ENCODE data around the gene SNRPA. TPM values are rescaled to one million over a fixed set of nuclear protein-coding genes. Genes with fewer than 3 reads are reported as not detected.

SNRPA gene
- total and polyA plus RNA-seq, 2 of the 4 experiments (the other 2 are of a cell fraction): 30.3 to 81.3 TPM

DNA sequence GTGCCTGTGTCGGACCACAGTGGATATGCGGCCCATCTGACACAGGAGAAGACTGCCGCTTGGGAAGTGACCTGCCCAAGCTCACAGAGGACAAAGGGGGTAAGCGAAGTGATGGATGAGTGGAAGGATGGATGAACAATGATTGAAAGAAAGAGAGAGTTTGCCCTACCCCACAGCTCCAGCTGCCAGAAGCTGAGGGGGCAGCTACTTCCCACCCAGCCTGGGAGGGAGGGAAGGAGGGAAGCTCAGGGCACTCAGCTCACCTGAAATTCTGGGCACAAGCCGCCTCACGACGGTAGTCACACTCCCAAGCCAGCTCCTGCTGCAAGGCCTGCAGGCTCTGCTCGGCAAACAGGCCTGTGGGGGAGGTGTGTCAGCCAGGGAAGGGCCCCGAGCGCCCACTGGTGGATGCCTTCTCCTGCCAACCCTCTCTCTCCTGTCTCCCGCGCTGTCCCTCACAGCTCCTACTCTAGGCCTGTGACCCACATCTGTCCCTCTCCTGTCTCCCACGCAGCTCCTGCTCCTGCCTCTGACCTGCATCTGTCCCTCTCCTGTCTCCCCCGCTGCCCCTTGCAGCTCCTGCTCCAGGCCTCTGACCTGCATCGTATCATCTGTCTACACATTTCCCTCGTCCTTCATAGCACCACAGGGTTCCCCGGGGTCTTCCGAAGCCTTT lies 48.5 kb upstream of the SNRPA start:
- Histone ChIP-seq H3K9me1 (ENCODE audit: insufficient read depth, low read length) (peaks cover 11% of the 10 kb centered on the region; the same call in 1 of the 2 replicates), H3K4ac (ENCODE audit: low read depth, low read length) (no peak overlapping the region), H2BK120ac (ENCODE audit: low read depth, low read length) (no peak overlapping the region), H3K36me3 (ENCODE audit: control insufficient read depth, insufficient read depth, low read length) (peaks cover 63% of the 10 kb centered on the region), H3K23ac (ENCODE audit: low read depth, low read length) (no peak overlapping the region), H3K4me3 (ENCODE audit: insufficient read depth, low read depth, low read length) (no peak overlapping the region), H2BK15ac (ENCODE audit: low read depth, low read length) (no peak overlapping the region), H3K27ac (ENCODE audit: insufficient read depth, low read length) (no peak overlapping the region), H3K79me1 (ENCODE audit: low read depth in 1 of 2, low read length in 2 of 2) (0 out of 4 replicates have a peak, but pooled peaks cover 0 to 4% of the 10 kb centered on the region in 2 experiments), H4K5ac (ENCODE audit: low read depth, low read length) (no peak overlapping the region), H2BK20ac (ENCODE audit: low read depth, low read length) (no peak overlapping the region), H3K56ac (ENCODE audit: extremely low read depth, insufficient read depth, low read length) (no peak overlapping the region), H2AK5ac (ENCODE audit: low read depth, low read length) (no peak overlapping the region), H3K27me3 (ENCODE audit: control insufficient read depth, insufficient read depth, low read length) (no peaks in the 10 kb centered on the region), H4K20me1 (ENCODE audit: insufficient read depth, low read length) (no peaks in the 10 kb centered on the region), H4K91ac (ENCODE audit: insufficient read depth, low read depth, low read length) (no peak overlapping the region), H3K4me1 (ENCODE audit: control insufficient read depth, insufficient read depth, low read length) (no peaks in the 10 kb centered on the region), H3K9me3 (ENCODE audit: control insufficient read depth, insufficient read depth, low read length) (no peaks in the 10 kb centered on the region), H4K8ac (ENCODE audit: low read depth in 2 of 2, low read length in 2 of 2) (no peak overlapping the region), H3K14ac (replicated peaks; ENCODE audit: low read depth, low read length) (no peak overlapping the region), H2BK5ac (ENCODE audit: low read depth, low read length, poor library complexity, severe bottlenecking) (no peak overlapping the region), H2AK9ac (replicated peaks; ENCODE audit: low read depth, low read length, poor library complexity) (no peak overlapping the region), H3K18ac (ENCODE audit: low read depth, low read length) (no peak overlapping the region), H2AFZ (replicated peaks; ENCODE audit: low read length, poor library complexity) (no peak overlapping the region), H3K4me2 (ENCODE audit: low read depth, low read length) (no peak overlapping the region), H3K9ac (ENCODE audit: low read depth, low read length) (no peak overlapping the region; the same call in 1 of the 2 replicates)
- WGBS, 2 experiments (ENCODE audit: extremely low coverage in 2 of 2, insufficient read length in 1 of 2): 63% methylated on average over 11 of the region's 18 CpGs; no CpG with 5 or more reads in 1 of the 2 experiments
- DNase-seq (no peak), ATAC-seq (ENCODE audit: low read depth) (peak; percentile 86)
- intact Hi-C loops (cut with micrococcal nuclease): loop anchor here (1.0 kb wide), 1 partner anchor 39 kb away; no protein-coding TSS in a partner anchor
- POLR2A ChIA-PET (ENCODE audit: unreplicated experiment): interaction anchor here (0.5 kb wide), 1 partner anchor 745 kb away, joined by 8 read pairs; no protein-coding TSS in a partner anchor
- dilution Hi-C loops (cut with HindIII; ENCODE audit: low sequenced_read_pairs, unreplicated experiment): no loop called here
- TF ChIP-seq CEBPB (IDR thresholded peaks at IDR 0.05; ENCODE audit: low read depth, low read length) (no peak), MAZ (IDR thresholded peaks at IDR 0.05; ENCODE audit: borderline replicate concordance, low read depth, low read length) (no peak), RFX5 (IDR thresholded peaks at IDR 0.05; ENCODE audit: low read depth, low read length) (no peak), RAD21 (IDR thresholded peaks at IDR 0.05; ENCODE audit: low read length) (peak; percentile 51), SMC3 (IDR thresholded peaks at IDR 0.05; ENCODE audit: low read depth, low read length) (peak; percentile 41)
- TF ChIP-seq, protein P1, sequence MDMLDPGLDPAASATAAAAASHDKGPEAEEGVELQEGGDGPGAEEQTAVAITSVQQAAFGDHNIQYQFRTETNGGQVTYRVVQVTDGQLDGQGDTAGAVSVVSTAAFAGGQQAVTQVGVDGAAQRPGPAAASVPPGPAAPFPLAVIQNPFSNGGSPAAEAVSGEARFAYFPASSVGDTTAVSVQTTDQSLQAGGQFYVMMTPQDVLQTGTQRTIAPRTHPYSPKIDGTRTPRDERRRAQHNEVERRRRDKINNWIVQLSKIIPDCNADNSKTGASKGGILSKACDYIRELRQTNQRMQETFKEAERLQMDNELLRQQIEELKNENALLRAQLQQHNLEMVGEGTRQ (IDR thresholded peaks at IDR 0.05; ENCODE audit: low read depth, low read length): no peak
- TF ChIP-seq, protein P2, sequence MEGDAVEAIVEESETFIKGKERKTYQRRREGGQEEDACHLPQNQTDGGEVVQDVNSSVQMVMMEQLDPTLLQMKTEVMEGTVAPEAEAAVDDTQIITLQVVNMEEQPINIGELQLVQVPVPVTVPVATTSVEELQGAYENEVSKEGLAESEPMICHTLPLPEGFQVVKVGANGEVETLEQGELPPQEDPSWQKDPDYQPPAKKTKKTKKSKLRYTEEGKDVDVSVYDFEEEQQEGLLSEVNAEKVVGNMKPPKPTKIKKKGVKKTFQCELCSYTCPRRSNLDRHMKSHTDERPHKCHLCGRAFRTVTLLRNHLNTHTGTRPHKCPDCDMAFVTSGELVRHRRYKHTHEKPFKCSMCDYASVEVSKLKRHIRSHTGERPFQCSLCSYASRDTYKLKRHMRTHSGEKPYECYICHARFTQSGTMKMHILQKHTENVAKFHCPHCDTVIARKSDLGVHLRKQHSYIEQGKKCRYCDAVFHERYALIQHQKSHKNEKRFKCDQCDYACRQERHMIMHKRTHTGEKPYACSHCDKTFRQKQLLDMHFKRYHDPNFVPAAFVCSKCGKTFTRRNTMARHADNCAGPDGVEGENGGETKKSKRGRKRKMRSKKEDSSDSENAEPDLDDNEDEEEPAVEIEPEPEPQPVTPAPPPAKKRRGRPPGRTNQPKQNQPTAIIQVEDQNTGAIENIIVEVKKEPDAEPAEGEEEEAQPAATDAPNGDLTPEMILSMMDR (conservative IDR thresholded peaks at IDR 0.05; ENCODE audit: low read depth, low read length): peak; percentile 51
- in situ Hi-C loops (cut with MboI; ENCODE audit: low sequenced_read_pairs): no loop called here
- no TSS peak for BruUV-seq (replicated peaks)
- CTCF ChIA-PET: interaction anchor here (0.6 to 1.2 kb wide), 4 partner anchors 39 to 502 kb away, joined by 3 to 5 read pairs (median 4); no protein-coding TSS in a partner anchor
